CD4-positive, alpha-beta memory T cell (primary cell): ENCODE results near the gene NBPF1. TPM values are rescaled to one million over a fixed set of nuclear protein-coding genes. Genes with fewer than 3 reads are reported as not detected.
"Not testable (repeated sequence)": the region's sequence is repeated elsewhere in the genome, so short reads cannot be mapped to it uniquely, and the experiment has no call there.

Source experiments
- CTCF ChIA-PET: fragments of 350-600 bp; sonication (Branson Sonifier 250); formaldehyde crosslinking; loops from one replicate; lab custom pipeline; 2021; ENCODE audit warnings: inconsistent platforms; ENCODE audit not compliant: partially characterized antibody; lab: Charles Lee
- POLR2A ChIA-PET: fragments of 350-600 bp; sonication (Branson Sonifier 250); formaldehyde crosslinking; loops from one replicate; lab custom pipeline; 2021; ENCODE audit not compliant: partially characterized antibody; lab: Charles Lee
- DNase-seq, 5 donors: peaks; one replicate each; pipeline versions ENCODE4 v3.0.0 to v3.0.0-alpha.2; 2020 to 2022; ENCODE audit warnings: mixed read lengths in 1 of 5
- H3K27ac ChIP-seq: one replicate; pipeline ENCODE4 v1.7.0; 2013; ENCODE audit warnings: low read depth, low read length
- H3K27me3 ChIP-seq: 2 replicates; pipeline ENCODE4 v1.7.0; 2013; ENCODE audit warnings: mild to moderate bottlenecking, low read length, moderate library complexity; ENCODE audit not compliant: insufficient read depth
- H3K36me3 ChIP-seq: 2 replicates; pipeline ENCODE4 v1.7.0; 2013; ENCODE audit warnings: mild to moderate bottlenecking, low read length, moderate library complexity; ENCODE audit not compliant: insufficient read depth
- H3K4me1 ChIP-seq: 2 replicates; pipeline ENCODE4 v1.7.0; 2013; ENCODE audit warnings: mild to moderate bottlenecking, low read length, moderate library complexity; ENCODE audit not compliant: insufficient read depth
- H3K4me3 ChIP-seq, 2 donors: one replicate each; pipeline ENCODE4 v1.7.0; 2013; ENCODE audit warnings: low read length in 2 of 2, mild to moderate bottlenecking in 1 of 2
- H3K9me3 ChIP-seq, 2 donors: one replicate each; pipeline ENCODE4 v1.7.0; 2013; ENCODE audit warnings: low read length in 2 of 2, control low read depth in 1 of 2; ENCODE audit not compliant: control insufficient read depth in 1 of 2
- H3K27ac Mint-ChIP-seq, 7 donors: one replicate each; pipeline ENCODE4 v1.8.0; 2020 to 2021; ENCODE audit warnings: mixed read lengths in 7 of 7, mild to moderate bottlenecking in 6 of 7, inconsistent platforms in 3 of 7, moderate library complexity in 3 of 7
- H3K27me3 Mint-ChIP-seq, 2 donors: one replicate each; pipeline ENCODE4 v1.8.0; 2020 to 2021; ENCODE audit warnings: mixed read lengths in 2 of 2
- H3K36me3 Mint-ChIP-seq, 2 donors: one replicate each; pipeline ENCODE4 v1.8.0; 2020 to 2021; ENCODE audit warnings: mixed read lengths in 2 of 2, inconsistent platforms in 1 of 2, mild to moderate bottlenecking in 1 of 2
- H3K4me1 Mint-ChIP-seq, 4 donors: one replicate each; pipeline ENCODE4 v1.8.0; 2020 to 2021; ENCODE audit warnings: mixed read lengths in 4 of 4, mild to moderate bottlenecking in 1 of 4
- H3K4me3 Mint-ChIP-seq, 8 donors: one replicate each; pipeline ENCODE4 v1.8.0; 2020 to 2021; ENCODE audit warnings: mixed read lengths in 8 of 8, mild to moderate bottlenecking in 7 of 8, moderate library complexity in 6 of 8, inconsistent platforms in 3 of 8
- H3K9me3 Mint-ChIP-seq, 8 donors: one replicate each; pipeline ENCODE4 v1.8.0; 2020 to 2021; ENCODE audit warnings: mixed read lengths in 8 of 8, mild to moderate bottlenecking in 5 of 8, inconsistent platforms in 3 of 8, moderate library complexity in 1 of 8
- intact Hi-C: fragments of 100-400 bp; cut with micrococcal nuclease; formaldehyde crosslinking; loops from one replicate; pipeline ENCODE4 v1.15.1; 2023
- polyA plus RNA-seq, 2 donors: library from polyadenylated mRNA; unstranded; fragments of 300-500 nt; fragmentation: Illumina TruSeq; gene quantifications; one replicate each; pipeline ENCODE4 v1.2.3, GENCODE V29; 2021
- total RNA-seq, 2 experiments: library from RNA; stranded (reverse); gene quantifications; one replicate each; pipeline ENCODE4 v1.2.3, GENCODE V29; 2021

The NBPF1 gene
- total and polyA plus RNA-seq, 4 experiments from 2014 or later: 4.1 to 17.0 (median 13.5) TPM

DNA sequence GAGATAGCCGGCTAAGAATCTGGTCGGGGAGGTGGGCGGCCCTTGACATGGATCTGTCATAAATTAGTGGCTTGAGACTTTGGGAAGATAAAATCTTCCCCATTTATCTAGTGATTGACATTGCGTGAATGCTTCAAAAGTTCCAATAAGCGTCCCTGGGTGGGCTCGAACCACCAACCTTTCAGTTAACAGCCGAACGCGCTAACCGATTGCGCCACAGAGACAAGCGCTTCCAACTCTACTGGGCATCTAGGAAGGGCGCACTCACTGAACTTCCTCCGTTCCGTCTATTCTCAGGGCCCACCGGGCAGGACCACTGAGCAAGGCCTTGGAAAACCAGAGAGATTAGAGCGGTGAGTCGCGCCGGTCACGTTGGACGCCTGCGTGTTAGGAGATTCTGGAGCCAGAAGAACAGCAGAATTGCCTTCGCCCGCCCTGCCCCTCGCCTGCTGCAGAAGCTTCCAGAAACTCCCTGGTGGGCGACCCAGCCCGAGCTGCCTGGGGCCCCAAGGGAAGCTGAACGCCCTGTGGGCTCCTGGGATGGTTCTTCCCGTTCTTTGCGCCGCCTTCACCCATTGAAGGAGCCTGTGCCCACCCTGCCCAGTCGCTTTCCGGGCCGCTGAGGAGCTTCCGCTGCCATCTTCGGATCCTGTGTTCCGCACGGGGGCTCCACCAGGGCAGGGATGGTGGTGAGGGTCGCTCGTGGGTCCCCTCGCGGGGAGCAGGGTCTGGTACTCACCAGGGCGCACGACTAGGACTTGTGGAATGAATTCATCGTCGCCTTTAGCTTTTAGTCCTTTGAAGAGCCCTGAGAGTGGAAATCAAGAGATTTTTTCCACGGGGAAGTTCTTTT, 92.7 kb downstream of the NBPF1 start:
- H3K4me1 Mint-ChIP-seq, DNase-seq, H3K27ac Mint-ChIP-seq, H3K36me3 Mint-ChIP-seq, H3K9me3 ChIP-seq, H3K9me3 Mint-ChIP-seq, H3K36me3 ChIP-seq, H3K4me1 ChIP-seq, intact Hi-C loops, H3K4me3 ChIP-seq, H3K27ac ChIP-seq, H3K27me3 ChIP-seq, CTCF ChIA-PET: not testable (repeated sequence)
- POLR2A ChIA-PET: interaction anchor here (1.1 kb wide), 1 partner anchor 384 kb away, joined by 3 read pairs; no protein-coding TSS in a partner anchor
- Mint-ChIP-seq H3K27me3 (peaks cover 18 to 24% of the 10 kb centered on the region in 2 donors), H3K4me3 (peak overlapping the region in 4 of 8 donors; percentile 38 to 67 (median 62))

GRCh38 chr1:16519255-16519951, 94.0 kb downstream of the NBPF1 start:
- H3K9me3 Mint-ChIP-seq, H3K4me3 ChIP-seq, H3K27ac ChIP-seq, H3K27me3 ChIP-seq, DNase-seq, H3K4me1 ChIP-seq, H3K4me3 Mint-ChIP-seq, H3K36me3 Mint-ChIP-seq, CTCF ChIA-PET, H3K27ac Mint-ChIP-seq, H3K4me1 Mint-ChIP-seq, POLR2A ChIA-PET, H3K9me3 ChIP-seq, H3K36me3 ChIP-seq, intact Hi-C loops: not testable (repeated sequence)
- H3K27me3 Mint-ChIP-seq: peaks cover 16 to 24% of the 10 kb centered on the region in 2 donors

GRCh38 chr1:16518913-16519254, 94.5 kb downstream of the NBPF1 start:
- POLR2A ChIA-PET, H3K27ac Mint-ChIP-seq: not testable (repeated sequence)

DNA sequence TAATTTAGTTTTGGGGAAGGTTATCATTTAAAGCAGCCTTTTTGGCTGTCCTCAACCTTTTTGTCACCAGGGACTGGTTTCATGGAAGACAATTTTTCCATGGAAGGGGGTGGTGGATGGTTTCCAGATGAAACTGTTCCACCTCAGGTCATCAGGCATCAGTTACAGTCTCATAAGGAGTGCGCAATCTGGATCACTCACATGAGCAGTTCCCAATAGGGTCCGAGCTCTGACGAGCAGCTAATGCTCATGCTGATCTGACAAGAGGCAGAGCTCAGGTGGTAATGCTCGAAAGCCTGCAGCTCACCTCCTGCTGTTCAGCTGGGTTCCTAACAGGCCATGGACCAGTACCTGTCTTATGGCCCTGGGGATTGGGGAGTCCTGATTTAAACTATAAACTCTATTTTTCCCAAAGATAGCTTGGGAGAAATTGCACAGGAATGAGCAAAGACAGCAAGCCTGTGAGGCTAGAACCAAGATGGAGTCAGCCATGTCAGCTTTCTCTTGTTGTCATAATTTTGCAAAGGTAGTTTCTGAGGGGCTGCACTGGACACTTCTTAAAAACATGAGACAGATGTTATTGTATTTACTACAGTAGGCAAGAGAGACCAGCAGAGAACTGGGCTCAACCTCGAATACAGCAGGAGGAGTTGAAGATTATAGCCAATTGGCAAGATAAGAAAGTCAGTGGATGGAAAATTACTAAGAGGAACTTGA, 96.5 kb downstream of the NBPF1 start:
- CTCF ChIA-PET, H3K4me1 Mint-ChIP-seq, H3K4me3 ChIP-seq, DNase-seq, H3K27me3 ChIP-seq, POLR2A ChIA-PET, H3K9me3 Mint-ChIP-seq, intact Hi-C loops, H3K27ac ChIP-seq, H3K36me3 ChIP-seq, H3K4me1 ChIP-seq, H3K36me3 Mint-ChIP-seq, H3K9me3 ChIP-seq, H3K4me3 Mint-ChIP-seq: not testable (repeated sequence)
- Mint-ChIP-seq H3K27me3 (peaks cover 16 to 24% of the 10 kb centered on the region in 2 donors), H3K27ac (peak overlapping the region in 1 of 7 donors; percentile 1)

More at GRCh38 chr1:16518913-16519254, 94.5 kb downstream of the NBPF1 start:
- H3K4me3 Mint-ChIP-seq, H3K27me3 ChIP-seq, DNase-seq, H3K9me3 ChIP-seq, H3K9me3 Mint-ChIP-seq, H3K4me3 ChIP-seq, H3K27ac ChIP-seq, CTCF ChIA-PET, H3K36me3 ChIP-seq, H3K4me1 Mint-ChIP-seq, H3K36me3 Mint-ChIP-seq, intact Hi-C loops, H3K4me1 ChIP-seq: not testable (repeated sequence)
- peaks cover 16 to 24% of the 10 kb centered on the region in 2 donors for H3K27me3 Mint-ChIP-seq

DNA sequence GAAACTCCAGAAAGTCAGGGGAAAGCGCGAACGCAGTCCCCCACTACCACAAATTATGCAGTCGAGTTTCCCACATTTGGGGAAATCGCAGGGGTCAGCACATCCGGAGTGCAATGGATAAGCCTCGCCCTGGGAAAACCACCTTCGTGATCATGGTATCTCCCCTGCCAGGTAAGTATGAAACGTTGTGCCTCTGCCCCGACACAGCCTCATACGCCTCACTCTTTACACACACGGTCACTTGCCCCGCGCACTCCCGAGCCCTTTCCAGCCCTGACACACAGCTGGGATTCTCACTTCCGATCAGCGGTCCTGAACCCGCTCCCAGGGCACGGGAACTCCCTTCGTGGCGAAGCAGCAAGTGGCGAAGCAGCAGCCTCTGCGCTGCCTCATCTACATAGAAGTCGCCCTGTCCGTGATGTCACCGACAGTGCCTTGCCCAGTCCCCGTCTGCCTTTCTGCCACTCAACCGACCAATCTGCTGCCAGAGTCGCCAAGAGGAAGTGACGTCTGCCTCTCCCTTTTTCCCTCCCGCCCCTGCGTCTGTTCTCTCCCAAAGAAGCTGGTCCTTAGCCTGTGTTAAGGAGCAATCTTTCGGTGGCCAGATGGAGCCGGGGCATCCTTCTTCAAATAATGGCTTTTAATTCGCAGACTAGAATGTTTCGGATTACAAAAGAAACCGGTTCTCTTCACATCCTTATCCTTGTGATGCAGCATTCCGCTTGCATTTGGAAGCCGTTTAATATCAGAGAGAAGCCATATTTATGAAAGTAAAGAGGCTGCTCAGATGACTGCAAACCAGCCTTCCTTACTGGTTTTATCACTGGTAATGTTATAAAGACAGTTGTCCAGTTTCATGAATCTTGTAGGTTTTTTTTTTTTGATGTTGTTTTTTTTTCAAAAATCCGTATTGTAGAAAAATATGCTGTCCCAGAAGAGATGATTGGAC, 99.0 kb downstream of the NBPF1 start, which contains the start of gene RNU1-1:
TSS of gene RNU1-1 (minus strand) at position 179 of the 949 bp plus-strand sequence.
- peaks cover 12 to 13% of the 10 kb centered on the region in 2 donors for H3K27me3 Mint-ChIP-seq
- DNase-seq: peak; percentile 87 to 93 (median 91)
- peak within 1 kb of the TSS in 1 of 7 donors; percentile 42 for H3K27ac Mint-ChIP-seq
- H3K9me3 ChIP-seq, H3K4me3 ChIP-seq, H3K36me3 ChIP-seq, H3K36me3 Mint-ChIP-seq, H3K4me1 Mint-ChIP-seq, CTCF ChIA-PET, intact Hi-C loops, H3K4me3 Mint-ChIP-seq, H3K4me1 ChIP-seq, H3K27me3 ChIP-seq, H3K9me3 Mint-ChIP-seq: not testable (repeated sequence)
- peak within 1 kb of the TSS; percentile 76 for H3K27ac ChIP-seq
- POLR2A ChIA-PET: interaction anchor here (0.7 to 2.1 kb wide), 12 partner anchors 14 to 400 kb away, joined by 3 to 20 read pairs (median 4); partner anchors contain the start of gene NECAP2

DNA sequence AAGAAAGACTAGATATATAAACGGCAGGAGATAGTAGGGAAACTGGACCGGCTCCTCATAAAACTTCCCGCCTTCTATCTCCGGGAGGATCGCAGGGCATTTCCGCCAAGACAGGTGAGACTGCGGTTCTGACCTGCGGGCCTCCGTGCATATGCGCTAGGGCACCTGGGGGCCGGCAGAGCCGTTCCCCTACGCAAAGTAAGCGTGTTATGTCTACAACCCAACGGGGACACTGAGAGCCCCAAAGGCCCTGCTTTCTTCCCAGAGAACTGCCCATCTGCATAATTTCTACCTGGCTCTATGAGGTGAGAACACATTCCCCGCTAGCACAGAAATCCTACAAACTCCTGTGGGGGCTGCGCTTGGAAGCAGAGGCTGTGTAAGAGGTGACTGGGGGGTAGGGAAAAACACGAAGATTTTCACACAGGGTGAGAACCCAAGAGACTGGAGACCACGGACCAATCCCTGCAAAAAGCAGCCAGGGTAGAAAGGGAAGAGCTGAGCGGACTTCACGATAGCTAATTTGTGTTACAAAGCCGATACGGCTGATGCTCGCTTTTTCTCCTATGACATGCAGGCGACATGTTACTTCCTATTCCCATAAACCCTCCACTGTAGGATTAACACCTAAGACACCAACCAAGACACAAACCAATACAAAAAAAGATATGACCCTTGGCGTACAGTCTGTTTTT, 99.8 kb downstream of the NBPF1 start:
- intact Hi-C loops, H3K4me1 Mint-ChIP-seq, H3K9me3 ChIP-seq, H3K27ac Mint-ChIP-seq, H3K4me1 ChIP-seq, CTCF ChIA-PET, H3K9me3 Mint-ChIP-seq, H3K4me3 Mint-ChIP-seq, H3K27me3 ChIP-seq, H3K36me3 ChIP-seq, H3K27me3 Mint-ChIP-seq, H3K36me3 Mint-ChIP-seq, H3K4me3 ChIP-seq: not testable (repeated sequence)
- DNase-seq: peak in 1 of 5 donors; percentile 76
- peak overlapping the region; percentile 76 for H3K27ac ChIP-seq
- POLR2A ChIA-PET: interaction anchor here (0.7 to 2.1 kb wide), 14 partner anchors 14 to 401 kb away, joined by 3 to 20 read pairs (median 3); partner anchors contain the start of genes FBXO42 and NECAP2
